HEK293 (cell line): Measurements from ENCODE around the gene VPS13C.

ENCODE experiments used
- CTCF ChIP-seq: fragments of 450-650 bp; formaldehyde crosslinking; IDR thresholded peaks from 2 replicates; pipeline ENCODE4 v1.5.1; 2016; ENCODE audit warnings: missing biosample characterization, missing genetic modification characterization
- MEIS1 ChIP-seq: sonication (generic); formaldehyde crosslinking; IDR thresholded peaks from 2 replicates; pipeline ENCODE4 v1.8.1; 2022; ENCODE audit warnings: missing genetic modification reagents, mild to moderate bottlenecking, borderline replicate concordance
- ZNF174 ChIP-seq: fragments of 450-650 bp; formaldehyde crosslinking; IDR thresholded peaks from 2 replicates; pipeline ENCODE4 v1.5.0; 2017; ENCODE audit warnings: missing biosample characterization, mild to moderate bottlenecking, missing genetic modification characterization
- ZNF19 ChIP-seq: fragments of 450-650 bp; formaldehyde crosslinking; IDR thresholded peaks from 2 replicates; pipeline ENCODE4; 2016; ENCODE audit warnings: missing biosample characterization, missing genetic modification characterization, low read depth

GRCh38 chr15:61829514-61829889 is 230.7 kb downstream of the VPS13C start:
- TF ChIP-seq ZNF19 (tag by site-specific recombination) (no peak), MEIS1 (CRISPR knock-in tag) (no peak), CTCF (tag by site-specific recombination) (no peak), ZNF174 (tag by site-specific recombination) (no peak)
